Natural killer cell (primary cell): ENCODE data around the gene ROBO3. TPM values are rescaled to one million over a fixed set of nuclear protein-coding genes. Genes with fewer than 3 reads are reported as not detected.

ENCODE experiments used
- ATAC-seq, 3 donors: fragments of 150-1000 bp in 2 of 3; fragments of 200-7000 bp in 1 of 3; cut with Tn5 transposase; 1 replicate in 1 of 3; 2 replicates in 2 of 3; pipeline ENCODE4 v1.10.0; 2021; ENCODE audit warnings: mild to moderate bottlenecking in 2 of 3, moderate library complexity in 2 of 3
- DNase-seq, 2 donors: peaks; one replicate each; pipeline versions ENCODE4 v3.0.0 to v3.0.0-alpha.2; 2013 to 2021; ENCODE audit warnings: mixed read lengths in 1 of 2
- H3K27ac ChIP-seq: one replicate; pipeline ENCODE4 v1.5.1; 2013; ENCODE audit warnings: mild to moderate bottlenecking, low read length
- H3K27me3 ChIP-seq: one replicate; pipeline ENCODE4 v1.6.1; 2013; ENCODE audit warnings: low read length; ENCODE audit not compliant: control insufficient read depth, insufficient read depth
- H3K36me3 ChIP-seq: one replicate; pipeline ENCODE4 v1.6.1; 2013; ENCODE audit warnings: low read length; ENCODE audit not compliant: control insufficient read depth, insufficient read depth
- H3K4me1 ChIP-seq: one replicate; pipeline ENCODE4 v1.6.1; 2013; ENCODE audit warnings: low read length; ENCODE audit not compliant: control insufficient read depth, insufficient read depth
- H3K4me3 ChIP-seq: one replicate; pipeline ENCODE4 v1.5.1; 2013; ENCODE audit warnings: low read length
- H3K9me3 ChIP-seq: one replicate; pipeline ENCODE4 v1.6.1; 2013; ENCODE audit warnings: low read length; ENCODE audit not compliant: control insufficient read depth, insufficient read depth
- H3K27ac Mint-ChIP-seq, 2 donors: one replicate each; pipeline ENCODE4 v1.8.0; 2022; ENCODE audit warnings: mild to moderate bottlenecking in 2 of 2, mixed read lengths in 2 of 2, moderate library complexity in 1 of 2
- H3K27me3 Mint-ChIP-seq, 2 donors: one replicate each; pipeline ENCODE4 v1.8.0; 2022; ENCODE audit warnings: low read depth in 2 of 2, mixed read lengths in 2 of 2
- H3K36me3 Mint-ChIP-seq: one replicate; pipeline ENCODE4 v1.8.0; 2022; ENCODE audit warnings: mixed read lengths
- H3K4me1 Mint-ChIP-seq, 2 donors: one replicate each; pipeline ENCODE4 v1.8.0; 2022; ENCODE audit warnings: mixed read lengths in 2 of 2
- H3K4me3 Mint-ChIP-seq: one replicate; pipeline ENCODE4 v1.8.0; 2022; ENCODE audit warnings: mild to moderate bottlenecking, moderate library complexity, mixed read lengths
- H3K9me3 Mint-ChIP-seq, 2 donors: one replicate each; pipeline ENCODE4 v1.8.0; 2022; ENCODE audit warnings: mixed read lengths in 2 of 2
- CTCF ChIP-seq: fragments of 200-600 bp; IDR thresholded peaks from one replicate; pipeline ENCODE4 v1.8.0; 2022; ENCODE audit warnings: antibody characterized with exemption
- WGBS: methylation state at CpG from one replicate; pipeline ENCODE4 v1.1.7; 2013; ENCODE audit warnings: missing lambda C conversion rate; ENCODE audit not compliant: insufficient coverage; 5-methylcytosine and 5-hydroxymethylcytosine counted together
- intact Hi-C: fragments of 100-400 bp; cut with micrococcal nuclease; formaldehyde crosslinking; loops from one replicate; pipeline ENCODE4 v1.14.2; 2022
- total RNA-seq, 4 donors: library from RNA; stranded (reverse); fragments of 120-200 nt in 1 of 4; gene quantifications; one replicate each; pipeline versions ENCODE4 v1.2.3 to v1.2.4, GENCODE V29; 2013 to 2022

The ROBO3 gene
- total RNA-seq, 3 donors from 2014 or later (not counting 1 experiment from before 2014, with no cell fraction given), result 16.9 to 23.8 (median 22.7) TPM

GRCh38 chr11:124840666-124841065 lies 24.6 kb upstream of the ROBO3 start:
- H3K4me3 ChIP-seq, result no peak overlapping the region
- DNase-seq, result no peak
- ATAC-seq, result no peak
- intact Hi-C loops, result no loop called here
- peaks cover 6 to 9% of the 10 kb centered on the region in 2 donors for H3K4me1 Mint-ChIP-seq
- H3K9me3 ChIP-seq, result no peaks in the 10 kb centered on the region
- H3K27ac Mint-ChIP-seq, result no peak overlapping the region
- no peak for TF ChIP-seq CTCF
- H3K27me3 Mint-ChIP-seq, result peaks cover 62 to 81% of the 10 kb centered on the region in 2 donors
- no peaks in the 10 kb centered on the region for H3K9me3 Mint-ChIP-seq
- H3K27me3 ChIP-seq, result peaks cover 54% of the 10 kb centered on the region
- no peak overlapping the region for H3K27ac ChIP-seq
- H3K36me3 Mint-ChIP-seq, result no peaks in the 10 kb centered on the region
- no CpG with 5 or more reads among the region's 1 CpG for WGBS
- no peaks in the 10 kb centered on the region for H3K36me3 ChIP-seq
- H3K4me3 Mint-ChIP-seq, result peak overlapping the region; percentile 32
- H3K4me1 ChIP-seq, result peaks cover 18% of the 10 kb centered on the region

GRCh38 chr11:124841201-124841600 lies 24.0 kb upstream of the ROBO3 start:
- no peaks in the 10 kb centered on the region for H3K9me3 Mint-ChIP-seq

GRCh38 chr11:124841840-124842239 lies 23.4 kb upstream of the ROBO3 start:
- H3K9me3 Mint-ChIP-seq, result no peaks in the 10 kb centered on the region
- no peak overlapping the region for H3K4me3 Mint-ChIP-seq
- TF ChIP-seq CTCF, result no peak
- Histone ChIP-seq H3K4me1 (peaks cover 11% of the 10 kb centered on the region), H3K36me3 (no peaks in the 10 kb centered on the region), H3K9me3 (no peaks in the 10 kb centered on the region), H3K27me3 (peaks cover 64% of the 10 kb centered on the region), H3K4me3 (no peak overlapping the region), H3K27ac (no peak overlapping the region)
- no peak overlapping the region for H3K27ac Mint-ChIP-seq
- H3K27me3 Mint-ChIP-seq, result peaks cover 67 to 85% of the 10 kb centered on the region in 2 donors
- DNase-seq (no peak), ATAC-seq (no peak)
- 21% methylated on average over 2 of the region's 2 CpGs for WGBS
- H3K36me3 Mint-ChIP-seq, result no peaks in the 10 kb centered on the region
- intact Hi-C loops, result no loop called here
- peaks cover 0 to 4% of the 10 kb centered on the region in 2 donors for H3K4me1 Mint-ChIP-seq

More at GRCh38 chr11:124841201-124841600, 24.0 kb upstream of the ROBO3 start:
- H3K27ac Mint-ChIP-seq, result no peak overlapping the region
- intact Hi-C loops, result no loop called here
- Histone ChIP-seq H3K4me3 (no peak overlapping the region), H3K36me3 (no peaks in the 10 kb centered on the region), H3K27me3 (peaks cover 59% of the 10 kb centered on the region), H3K9me3 (no peaks in the 10 kb centered on the region), H3K27ac (no peak overlapping the region), H3K4me1 (peaks cover 18% of the 10 kb centered on the region)
- peak overlapping the region; percentile 32 for H3K4me3 Mint-ChIP-seq
- peaks cover 3 to 7% of the 10 kb centered on the region in 2 donors for H3K4me1 Mint-ChIP-seq
- H3K36me3 Mint-ChIP-seq, result no peaks in the 10 kb centered on the region
- H3K27me3 Mint-ChIP-seq, result peaks cover 65 to 82% of the 10 kb centered on the region in 2 donors
- ATAC-seq (no peak), DNase-seq (no peak)
- TF ChIP-seq CTCF, result no peak
- WGBS, result 60% methylated on average over 1 of the region's 3 CpGs

- intact Hi-C loops, result no loop called here
These were observed 22.9 kb upstream of the ROBO3 start for GRCh38 chr11:124842305-124842704.

More at GRCh38 chr11:124842305-124842704, 22.9 kb upstream of the ROBO3 start:
- no peak overlapping the region for H3K4me3 Mint-ChIP-seq
- H3K9me3 ChIP-seq, result no peaks in the 10 kb centered on the region
- H3K4me1 ChIP-seq, result peaks cover 8% of the 10 kb centered on the region
- 45% methylated on average over 4 of the region's 4 CpGs for WGBS
- peaks cover 65% of the 10 kb centered on the region for H3K27me3 ChIP-seq
- H3K4me1 Mint-ChIP-seq, result peaks cover 0 to 4% of the 10 kb centered on the region in 2 donors
- no peaks in the 10 kb centered on the region for H3K9me3 Mint-ChIP-seq
- peaks cover 71 to 89% of the 10 kb centered on the region in 2 donors for H3K27me3 Mint-ChIP-seq
- no peak for TF ChIP-seq CTCF
- no peak for DNase-seq
- H3K27ac ChIP-seq, result no peak overlapping the region
- no peaks in the 10 kb centered on the region for H3K36me3 ChIP-seq
- ATAC-seq, result no peak
- no peak overlapping the region for H3K4me3 ChIP-seq
- H3K27ac Mint-ChIP-seq, result no peak overlapping the region
- no peaks in the 10 kb centered on the region for H3K36me3 Mint-ChIP-seq
